Cerebellar nuclear complex (tissue), 1 donor: ENCODE data around the gene KCNQ1OT1.

Source experiments
- DNase-seq, 2 experiments: peaks; one replicate each; lab custom pipeline; 2025; lab: John Stamatoyannopoulos, UW

The KCNQ1OT1 gene

GRCh38 chr11:2701898-2702434, 2.2 kb upstream of the KCNQ1OT1 start:
- no peak for DNase-seq

GRCh38 chr11:2701230-2701629, 1.4 kb upstream of the KCNQ1OT1 start:
- DNase-seq = no peak

- DNase-seq = no peak
These were observed 819 bp upstream of the KCNQ1OT1 start for GRCh38 chr11:2700415-2701211.

GRCh38 chr11:2699185-2699530, 636 bp downstream of the KCNQ1OT1 start:
- DNase-seq = no peak

GRCh38 chr11:2698386-2699184, 1.2 kb downstream of the KCNQ1OT1 start:
- no peak for DNase-seq

- no peak for DNase-seq
These were observed 1.9 kb downstream of the KCNQ1OT1 start for GRCh38 chr11:2697866-2698265.

GRCh38 chr11:2696455-2696854, 3.3 kb downstream of the KCNQ1OT1 start:
- DNase-seq = no peak

GRCh38 chr11:2694995-2695939, 4.5 kb downstream of the KCNQ1OT1 start:
- DNase-seq = no peak

GRCh38 chr11:2694495-2694894, 5.3 kb downstream of the KCNQ1OT1 start:
- no peak for DNase-seq

GRCh38 chr11:2693271-2694261, 6.2 kb downstream of the KCNQ1OT1 start:
- DNase-seq = no peak

GRCh38 chr11:2691991-2692875, 7.6 kb downstream of the KCNQ1OT1 start:
- DNase-seq = no peak

GRCh38 chr11:2691355-2691761, 8.4 kb downstream of the KCNQ1OT1 start:
- no peak for DNase-seq

- no peak for DNase-seq
These were observed 9.0 kb downstream of the KCNQ1OT1 start for GRCh38 chr11:2690596-2691354.

GRCh38 chr11:2689651-2690575, 9.9 kb downstream of the KCNQ1OT1 start:
- no peak for DNase-seq

GRCh38 chr11:2688381-2689231, 11.2 kb downstream of the KCNQ1OT1 start:
- DNase-seq = no peak

GRCh38 chr11:2687782-2688191, 12.0 kb downstream of the KCNQ1OT1 start:
- DNase-seq = no peak

- DNase-seq = no peak
These were observed 12.6 kb downstream of the KCNQ1OT1 start for GRCh38 chr11:2687223-2687530.
